Esophagus muscularis mucosa (tissue), 4 donors: Measurements from ENCODE around the gene SSBP4. TPM values are rescaled to one million over a fixed set of nuclear protein-coding genes. Genes with fewer than 3 reads are reported as not detected.

Experiments used
- DNase-seq: peaks from one replicate; pipeline ENCODE4 v3.0.0-alpha.2; 2017; ENCODE audit errors: extremely low spot score
- H3K27ac ChIP-seq, 4 donors: fragments of 200-600 bp; sonication (generic); replicated peaks in 1 of 4; 1 replicate in 3 of 4; 2 replicates in 1 of 4; pipeline ENCODE4 v1.5.1; 2016 to 2019; ENCODE audit warnings: mild to moderate bottlenecking in 1 of 4
- H3K27me3 ChIP-seq, 4 donors: fragments of 200-600 bp; sonication (generic); one replicate each; pipeline versions ENCODE4 v1.5.1 to v1.6.0; 2016 to 2019
- H3K36me3 ChIP-seq, 4 donors: fragments of 200-600 bp; sonication (generic); one replicate each; pipeline ENCODE4 v1.5.1; 2016 to 2019
- H3K4me1 ChIP-seq, 4 donors: fragments of 200-600 bp; sonication (generic); one replicate each; pipeline ENCODE4 v1.5.1; 2016 to 2019
- H3K4me3 ChIP-seq, 4 donors: fragments of 200-600 bp; sonication (generic); 1 replicate in 2 of 4; 2 replicates in 2 of 4; pipeline ENCODE4 v1.5.1; 2016 to 2019; ENCODE audit warnings: mild to moderate bottlenecking in 4 of 4, moderate library complexity in 1 of 4
- H3K9me3 ChIP-seq, 4 donors: fragments of 200-600 bp; sonication (generic); 1 replicate in 3 of 4; 2 replicates in 1 of 4; pipeline ENCODE4 v1.5.1; 2016 to 2019
- CTCF ChIP-seq, 3 experiments: fragments of 200-600 bp in 2 of 3; fragments of 450-650 bp in 1 of 3; sonication (generic) in 2 of 3; IDR thresholded peaks; one replicate each; pipeline ENCODE4 v1.5.1; 2017 to 2019; ENCODE audit warnings: antibody characterized with exemption in 3 of 3, mild to moderate bottlenecking in 2 of 3, moderate library complexity in 1 of 3
- EP300 ChIP-seq: sonication (generic); formaldehyde crosslinking; IDR thresholded peaks from one replicate; pipeline ENCODE4 v1.6.1; 2017; ENCODE audit warnings: antibody characterized with exemption
- POLR2A ChIP-seq: fragments of 450-650 bp; IDR thresholded peaks from one replicate; pipeline ENCODE4 v1.6.1; 2017; ENCODE audit warnings: antibody characterized with exemption, moderate library complexity, mild to moderate bottlenecking, low read depth
- POLR2AphosphoS5 ChIP-seq, 2 donors: sonication (generic); formaldehyde crosslinking; IDR thresholded peaks; one replicate each; pipeline ENCODE4 v1.6.1; 2017; ENCODE audit warnings: antibody characterized with exemption in 2 of 2
- WGBS: methylation state at CpG from one replicate; pipeline ENCODE4 v1.1.5; 2018; 5-methylcytosine and 5-hydroxymethylcytosine counted together
- intact Hi-C: fragments of 100-400 bp; cut with DNase I; formaldehyde crosslinking; loops from one replicate; pipeline ENCODE4 v1.15.1; 2023
- total RNA-seq, 4 donors: library from RNA; depleted of rRNA; stranded (reverse); fragments of >200 nt; gene quantifications; one replicate each; pipeline versions ENCODE4 v1.1.0 to v1.2.1, GENCODE V29; 2016

SSBP4 gene
- total RNA-seq, 4 donors from 2014 or later = 53.2 to 109 (median 77.8) TPM

- 85% methylated on average over 45 of the region's 46 CpGs for WGBS
- H3K27ac ChIP-seq = peak overlapping the region; percentile 68 to 86 (median 75)
- no peaks in the 10 kb centered on the region for H3K27me3 ChIP-seq
- H3K4me1 ChIP-seq = peaks cover 32 to 78% (median 63%) of the 10 kb centered on the region in 4 donors
- DNase-seq = no peak
- no peak for TF ChIP-seq EP300
- TF ChIP-seq POLR2AphosphoS5 (IDR thresholded peaks at IDR 0.05) = no peak
- TF ChIP-seq POLR2A = no peak
- no peak for TF ChIP-seq CTCF (IDR thresholded peaks at IDR 0.05)
- peaks cover 0 to 20% (median 15%) of the 10 kb centered on the region in 4 donors for H3K36me3 ChIP-seq
- peak overlapping the region in 3 of 4 donors; percentile 57 to 78 (median 58) for H3K4me3 ChIP-seq
- intact Hi-C loops = no loop called here
- H3K9me3 ChIP-seq = no peaks in the 10 kb centered on the region
Measured at GRCh38 chr19:18435842-18436670, 16.9 kb downstream of the SSBP4 start.

- no peaks in the 10 kb centered on the region for H3K27me3 ChIP-seq
Measured at GRCh38 chr19:18436671-18437490, 17.7 kb downstream of the SSBP4 start.

GRCh38 chr19:18437491-18438330 lies 18.5 kb downstream of the SSBP4 start, which contains the start of gene ISYNA1:
Gene ISYNA1 (minus strand): TSS chr19:18438133. CDS start chr19:18437979, 154 bp downstream.
- Histone ChIP-seq H3K36me3 (peaks cover 0 to 16% (median 13%) of the 10 kb centered on the region in 4 donors), H3K4me1 (peaks cover 31 to 61% (median 56%) of the 10 kb centered on the region in 4 donors), H3K9me3 (no peaks in the 10 kb centered on the region), H3K27ac (peak within 1 kb of the TSS; percentile 68 to 86 (median 75)), H3K27me3 (no peaks in the 10 kb centered on the region), H3K4me3 (peak within 1 kb of the TSS; percentile 54 to 78 (median 58))
- no peak for TF ChIP-seq POLR2A
- TF ChIP-seq POLR2AphosphoS5 (IDR thresholded peaks at IDR 0.05) = peak; percentile 10 to 41
- TF ChIP-seq CTCF (IDR thresholded peaks at IDR 0.05) = no peak
- TF ChIP-seq EP300 = no peak
- WGBS = 5% methylated on average over 4 of the region's 99 CpGs
- intact Hi-C loops = no loop called here
- DNase-seq = no peak

More at GRCh38 chr19:18436671-18437490, 17.7 kb downstream of the SSBP4 start:
- H3K4me1 ChIP-seq = peaks cover 32 to 70% (median 59%) of the 10 kb centered on the region in 4 donors
- WGBS = 30% methylated on average over 35 of the region's 67 CpGs
- H3K36me3 ChIP-seq = peaks cover 0 to 20% (median 13%) of the 10 kb centered on the region in 4 donors
- no peak for DNase-seq
- intact Hi-C loops = no loop called here
- TF ChIP-seq POLR2A (no peak), POLR2AphosphoS5 (IDR thresholded peaks at IDR 0.05) (no peak), EP300 (no peak), CTCF (IDR thresholded peaks at IDR 0.05) (no peak)
- H3K27ac ChIP-seq = peak overlapping the region; percentile 68 to 86 (median 75)
- peak overlapping the region; percentile 54 to 78 (median 58) for H3K4me3 ChIP-seq
- no peaks in the 10 kb centered on the region for H3K9me3 ChIP-seq

- Histone ChIP-seq H3K36me3 (peaks cover under 1 to 22% (median 19%) of the 10 kb centered on the region in 4 donors), H3K27me3 (no peaks in the 10 kb centered on the region), H3K4me3 (peak overlapping the region; percentile 54 to 78 (median 58)), H3K9me3 (no peaks in the 10 kb centered on the region), H3K27ac (peak overlapping the region; percentile 68 to 86 (median 75)), H3K4me1 (peaks cover 25 to 61% (median 52%) of the 10 kb centered on the region in 4 donors)
- 54% methylated on average over 10 of the region's 24 CpGs for WGBS
- intact Hi-C loops = no loop called here
- DNase-seq = no peak
- TF ChIP-seq POLR2A (no peak), EP300 (no peak), POLR2AphosphoS5 (IDR thresholded peaks at IDR 0.05) (peak in 1 of 2 donors; percentile 3), CTCF (IDR thresholded peaks at IDR 0.05) (no peak)
Measured at GRCh38 chr19:18438331-18439024, 19.3 kb downstream of the SSBP4 start.
